Thyroid gland (tissue), 4 donors: Measurements from ENCODE around the gene HPN. TPM values are rescaled to one million over a fixed set of nuclear protein-coding genes. Genes with fewer than 3 reads are reported as not detected.
"Not testable (repeated sequence)": the region's sequence is repeated elsewhere in the genome, so short reads cannot be mapped to it uniquely, and the experiment has no call there.

Experiments used
- DNase-seq, 2 donors: peaks; one replicate each; pipeline ENCODE4 v3.0.0-alpha.2; 2019
- H3K27ac ChIP-seq, 3 donors: fragments of 200-600 bp; sonication (generic); 1 replicate in 2 of 3; 2 replicates in 1 of 3; pipeline ENCODE4 v1.5.1; 2016 to 2019; ENCODE audit warnings: mild to moderate bottlenecking in 1 of 3, moderate library complexity in 1 of 3
- H3K27me3 ChIP-seq: fragments of 200-600 bp; sonication (generic); one replicate; pipeline ENCODE4 v1.5.1; 2019
- H3K36me3 ChIP-seq, 2 donors: fragments of 200-600 bp; sonication (generic); one replicate each; pipeline ENCODE4 v1.5.1; 2016 to 2019
- H3K4me1 ChIP-seq, 2 donors: fragments of 200-600 bp; sonication (generic); one replicate each; pipeline ENCODE4 v1.5.1; 2017 to 2019
- H3K4me3 ChIP-seq, 3 donors: fragments of 200-600 bp; sonication (generic); replicated peaks in 1 of 3; 1 replicate in 2 of 3; 2 replicates in 1 of 3; pipeline ENCODE4 v1.5.1; 2016; ENCODE audit warnings: mild to moderate bottlenecking in 1 of 3
- H3K9me3 ChIP-seq: fragments of 200-600 bp; sonication (generic); one replicate; pipeline ENCODE4 v1.5.1; 2017
- POLR2A ChIP-seq, 2 donors: fragments of 450-650 bp; IDR thresholded peaks; one replicate each; pipeline ENCODE4 v1.6.1; 2017; ENCODE audit warnings: antibody characterized with exemption in 2 of 2, mild to moderate bottlenecking in 2 of 2, moderate library complexity in 1 of 2
- WGBS, 2 donors: methylation state at CpG; one replicate each; pipeline ENCODE4 v1.1.5; 2017; 5-methylcytosine and 5-hydroxymethylcytosine counted together
- intact Hi-C: fragments of 100-400 bp; cut with DNase I; formaldehyde crosslinking; loops from one replicate; pipeline ENCODE4 v1.15.1; 2023
- total RNA-seq, 4 donors: library from RNA; depleted of rRNA; stranded (reverse); fragments of >200 nt; gene quantifications; one replicate each; pipeline ENCODE4 v1.2.3, GENCODE V29; 2016
- TF ChIP-seq, protein P1 (sequence below), 6 experiments: fragments of 200-600 bp in 3 of 6; fragments of 450-650 bp in 3 of 6; sonication (generic) in 3 of 6; IDR thresholded peaks; one replicate each; pipeline ENCODE4 v1.5.1; 2016 to 2019; ENCODE audit warnings: antibody characterized with exemption in 6 of 6, mild to moderate bottlenecking in 2 of 6, inconsistent platforms in 1 of 6, moderate library complexity in 1 of 6

Gene HPN
- total RNA-seq, 4 donors from 2014 or later = 16.3 to 19.3 (median 17.9) TPM

DNA sequence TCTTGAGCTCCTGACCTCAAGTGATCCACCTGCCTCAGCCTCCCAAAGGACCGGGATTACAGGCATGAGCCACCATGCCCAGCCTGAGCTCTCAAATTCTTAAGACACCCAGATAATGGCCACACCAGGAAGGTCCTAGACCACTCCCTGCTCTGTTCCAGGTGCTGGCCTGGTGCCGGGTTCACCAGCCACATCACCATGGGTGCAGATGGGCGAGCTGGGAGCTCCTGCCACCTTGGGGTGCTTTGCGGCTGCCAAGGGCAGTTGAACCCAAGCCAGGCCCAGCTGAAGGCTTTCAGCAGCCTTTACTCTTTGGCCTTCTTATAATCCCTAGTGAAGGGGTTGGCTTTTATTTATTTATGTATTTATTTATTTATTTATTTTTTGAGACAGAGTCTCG, 4.9 kb downstream of the HPN start:
- intact Hi-C loops = no loop called here
- Histone ChIP-seq H3K27me3 (no peaks in the 10 kb centered on the region), H3K36me3 (no peaks in the 10 kb centered on the region), H3K9me3 (no peaks in the 10 kb centered on the region), H3K4me3 (no peak overlapping the region), H3K4me1 (peaks cover 10 to 14% of the 10 kb centered on the region in 2 donors), H3K27ac (no peak overlapping the region)
- TF ChIP-seq, protein P1, sequence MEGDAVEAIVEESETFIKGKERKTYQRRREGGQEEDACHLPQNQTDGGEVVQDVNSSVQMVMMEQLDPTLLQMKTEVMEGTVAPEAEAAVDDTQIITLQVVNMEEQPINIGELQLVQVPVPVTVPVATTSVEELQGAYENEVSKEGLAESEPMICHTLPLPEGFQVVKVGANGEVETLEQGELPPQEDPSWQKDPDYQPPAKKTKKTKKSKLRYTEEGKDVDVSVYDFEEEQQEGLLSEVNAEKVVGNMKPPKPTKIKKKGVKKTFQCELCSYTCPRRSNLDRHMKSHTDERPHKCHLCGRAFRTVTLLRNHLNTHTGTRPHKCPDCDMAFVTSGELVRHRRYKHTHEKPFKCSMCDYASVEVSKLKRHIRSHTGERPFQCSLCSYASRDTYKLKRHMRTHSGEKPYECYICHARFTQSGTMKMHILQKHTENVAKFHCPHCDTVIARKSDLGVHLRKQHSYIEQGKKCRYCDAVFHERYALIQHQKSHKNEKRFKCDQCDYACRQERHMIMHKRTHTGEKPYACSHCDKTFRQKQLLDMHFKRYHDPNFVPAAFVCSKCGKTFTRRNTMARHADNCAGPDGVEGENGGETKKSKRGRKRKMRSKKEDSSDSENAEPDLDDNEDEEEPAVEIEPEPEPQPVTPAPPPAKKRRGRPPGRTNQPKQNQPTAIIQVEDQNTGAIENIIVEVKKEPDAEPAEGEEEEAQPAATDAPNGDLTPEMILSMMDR (IDR thresholded peaks at IDR 0.05) = no peak
- TF ChIP-seq POLR2A (IDR thresholded peaks at IDR 0.05) = no peak
- no peak for DNase-seq
- 92 to 96% methylated on average over 5 of the region's 5 CpGs for WGBS, 2 donors

DNA sequence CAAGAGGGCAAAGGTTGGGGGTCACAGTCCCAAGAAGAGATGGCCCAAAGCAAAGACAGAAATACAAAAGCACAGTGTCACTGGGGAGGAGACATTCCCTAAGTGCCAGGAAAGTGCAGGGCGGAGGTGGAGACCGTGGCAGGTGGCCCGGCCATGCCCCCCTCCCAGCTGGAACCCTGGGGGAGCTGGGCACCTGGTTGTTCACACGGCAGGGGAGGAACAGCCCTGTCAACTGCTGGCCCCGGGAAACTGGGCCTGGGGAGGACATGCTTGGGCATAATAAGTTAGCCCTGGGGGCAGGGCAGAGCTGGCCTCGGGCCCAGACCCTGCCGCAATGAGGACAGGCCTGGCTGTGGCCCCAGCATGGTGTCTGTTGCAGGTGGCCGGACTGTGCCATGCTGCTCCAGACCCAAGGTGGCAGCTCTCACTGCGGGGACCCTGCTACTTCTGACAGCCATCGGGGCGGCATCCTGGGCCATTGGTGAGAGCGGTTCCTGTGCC, 7.4 kb downstream of the HPN start:
- H3K27ac ChIP-seq = no peak overlapping the region
- WGBS, 2 donors = 37 to 42% methylated on average over 3 to 5 of the region's 12 CpGs
- H3K9me3 ChIP-seq = no peaks in the 10 kb centered on the region
- peaks cover 0 to 4% of the 10 kb centered on the region in 2 donors for H3K4me1 ChIP-seq
- no peaks in the 10 kb centered on the region for H3K27me3 ChIP-seq
- no peak overlapping the region for H3K4me3 ChIP-seq
- peak; percentile 38 to 58 for DNase-seq
- TF ChIP-seq POLR2A (IDR thresholded peaks at IDR 0.05) = no peak
- TF ChIP-seq, protein P1 (IDR thresholded peaks at IDR 0.05) = no peak
- H3K36me3 ChIP-seq = no peaks in the 10 kb centered on the region
- intact Hi-C loops = no loop called here

DNA sequence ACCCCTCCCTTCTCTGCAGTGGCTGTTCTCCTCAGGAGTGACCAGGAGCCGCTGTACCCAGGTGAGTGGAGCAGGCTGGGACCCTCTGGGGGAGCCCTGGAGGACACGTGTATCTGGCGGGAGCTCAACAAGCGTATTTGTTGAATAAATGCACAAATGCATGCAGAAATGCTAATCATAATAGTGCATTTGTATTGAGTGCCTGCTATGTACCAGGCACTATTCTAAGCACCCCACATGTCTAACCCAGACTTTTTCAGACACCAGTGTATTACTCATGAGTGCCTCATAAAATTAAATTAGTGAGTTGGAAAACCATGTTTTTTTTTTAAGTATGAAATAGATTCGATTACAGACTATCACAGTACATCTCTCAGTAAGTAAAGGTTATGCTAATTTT, 7.9 kb downstream of the HPN start:
- no peak overlapping the region for H3K4me3 ChIP-seq
- H3K9me3 ChIP-seq = no peaks in the 10 kb centered on the region
- no peaks in the 10 kb centered on the region for H3K36me3 ChIP-seq
- no peaks in the 10 kb centered on the region for H3K27me3 ChIP-seq
- WGBS, 2 donors = 79 to 84% methylated on average over 4 to 5 of the region's 5 CpGs
- TF ChIP-seq, protein P1 (IDR thresholded peaks at IDR 0.05) = no peak
- no peak for TF ChIP-seq POLR2A (IDR thresholded peaks at IDR 0.05)
- intact Hi-C loops = no loop called here
- H3K27ac ChIP-seq = no peak overlapping the region
- peaks cover 0 to 4% of the 10 kb centered on the region in 2 donors for H3K4me1 ChIP-seq
- DNase-seq = no peak

DNA sequence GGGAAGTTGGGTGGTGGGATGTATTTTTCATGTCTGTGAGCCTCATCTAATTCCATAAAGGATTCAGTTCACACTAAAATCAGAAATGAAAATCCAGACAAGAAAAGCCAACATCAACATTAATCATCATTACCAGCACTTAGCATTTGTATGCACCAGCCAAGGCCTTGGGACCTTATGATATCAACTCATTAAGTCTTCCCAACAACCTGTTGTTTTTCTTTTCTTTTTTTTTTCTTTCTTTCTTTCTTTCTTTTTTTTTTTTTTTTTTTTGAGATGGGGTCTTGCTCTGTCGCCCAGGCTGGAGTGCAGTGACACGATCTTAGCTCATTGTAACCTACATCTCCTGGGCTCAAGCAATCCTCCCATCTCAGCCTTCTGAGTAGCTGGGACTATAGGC, 9.1 kb downstream of the HPN start:
- 92 to 100% methylated on average over 2 of the region's 2 CpGs for WGBS, 2 donors
- H3K27me3 ChIP-seq, DNase-seq, intact Hi-C loops, H3K4me1 ChIP-seq, H3K4me3 ChIP-seq, H3K9me3 ChIP-seq, H3K27ac ChIP-seq, H3K36me3 ChIP-seq: not testable (repeated sequence)

DNA sequence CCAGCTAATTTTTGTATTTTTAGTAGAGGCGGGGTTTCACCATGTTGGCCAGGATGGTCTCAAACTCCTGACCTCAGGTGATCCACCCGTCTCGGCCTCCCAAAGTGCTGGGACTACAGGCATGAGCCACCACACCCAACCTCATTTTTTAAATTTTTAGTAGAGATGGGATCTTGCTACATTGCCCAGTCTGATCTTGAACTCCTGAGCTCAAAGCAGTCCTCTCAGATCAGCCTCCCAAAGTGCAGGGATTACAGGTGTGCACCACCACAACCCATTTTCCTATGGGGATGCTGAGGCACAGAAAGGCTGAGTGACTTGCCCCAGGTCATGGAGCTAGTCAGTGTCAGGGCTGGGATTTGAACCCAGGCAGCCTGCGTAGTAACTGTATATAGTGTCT, 9.7 kb downstream of the HPN start:
- H3K27me3 ChIP-seq, H3K4me1 ChIP-seq, H3K4me3 ChIP-seq, H3K36me3 ChIP-seq, intact Hi-C loops, DNase-seq, H3K27ac ChIP-seq, H3K9me3 ChIP-seq: not testable (repeated sequence)
- 94 to 100% methylated on average over 4 of the region's 4 CpGs for WGBS, 2 donors

DNA sequence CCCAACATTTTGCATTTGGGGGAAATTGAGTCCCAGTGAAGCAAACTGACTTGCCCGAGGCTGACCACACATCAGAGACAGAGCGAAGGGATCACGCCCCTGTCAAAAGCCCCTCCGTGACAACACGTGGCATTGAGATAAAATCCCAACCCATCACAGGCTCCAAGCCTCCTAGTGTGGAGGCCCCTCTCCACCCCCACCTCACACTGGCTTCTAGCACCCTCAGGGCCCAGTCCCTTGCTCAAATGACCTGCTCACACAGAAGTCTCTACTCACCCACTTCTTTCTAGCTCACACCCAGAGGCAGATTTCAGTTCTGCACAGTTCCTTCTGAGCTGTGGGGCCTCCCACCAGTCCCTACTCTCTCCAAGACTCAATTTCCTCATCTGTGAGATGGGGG, 10.3 kb downstream of the HPN start:
- 90 to 93% methylated on average over 5 of the region's 5 CpGs for WGBS, 2 donors
- no peak for TF ChIP-seq POLR2A (IDR thresholded peaks at IDR 0.05)
- TF ChIP-seq, protein P1 (IDR thresholded peaks at IDR 0.05) = no peak

More for the DNA sequence above, 10.3 kb downstream of the HPN start:
- intact Hi-C loops = no loop called here
- Histone ChIP-seq H3K27ac (no peak overlapping the region), H3K9me3 (no peaks in the 10 kb centered on the region), H3K27me3 (no peaks in the 10 kb centered on the region), H3K36me3 (no peaks in the 10 kb centered on the region), H3K4me1 (no peaks in the 10 kb centered on the region), H3K4me3 (no peak overlapping the region)
- no peak for DNase-seq
